GM12878 (cell line): ENCODE measurements around the gene KIF2A. TPM values are rescaled to one million over a fixed set of nuclear protein-coding genes. Genes with fewer than 3 reads are reported as not detected.

Source experiments
- ASH2L ChIP-seq: fragments of 300-600, 200-600 bp; sonication (generic); IDR thresholded peaks from 2 replicates; pipeline ENCODE4 v1.6.1; 2017; ENCODE audit warnings: low read depth, mild to moderate bottlenecking, borderline replicate concordance
- BACH1 ChIP-seq: fragments of 450-650 bp; IDR thresholded peaks from 2 replicates; pipeline ENCODE4 v1.6.1; 2017; ENCODE audit warnings: mild to moderate bottlenecking, borderline replicate concordance
- BMI1 ChIP-seq: fragments of 450-650 bp; IDR thresholded peaks from 2 replicates; pipeline ENCODE4 v1.6.1; 2016; ENCODE audit warnings: mild to moderate bottlenecking, moderate library complexity, borderline replicate concordance
- E2F8 ChIP-seq: fragments of 450-650 bp; IDR thresholded peaks from 2 replicates; pipeline ENCODE4 v1.6.1; 2018; ENCODE audit warnings: mild to moderate bottlenecking, low read depth, moderate library complexity; ENCODE audit not compliant: partially characterized antibody
- IRF5 ChIP-seq: fragments of 450-650 bp; IDR thresholded peaks from 2 replicates; pipeline ENCODE4 v1.6.1; 2017; ENCODE audit warnings: borderline replicate concordance
- JUNB ChIP-seq: IDR thresholded peaks from 2 replicates; pipeline ENCODE4 v1.6.1; 2016; ENCODE audit warnings: antibody characterized with exemption, mild to moderate bottlenecking
- JUND ChIP-seq: IDR thresholded peaks from 2 replicates; pipeline ENCODE4 v1.6.1; 2012; ENCODE audit warnings: low read depth, mild to moderate bottlenecking, low read length, improper control_type of control experiment, moderate library complexity
- KAT2A ChIP-seq: conservative IDR thresholded peaks from 2 replicates; pipeline ENCODE4 v1.6.1; 2011; ENCODE audit warnings: low read depth, low read length; ENCODE audit not compliant: control insufficient read depth
- KDM1A ChIP-seq: fragments of 200-600 bp; sonication (generic); IDR thresholded peaks from 2 replicates; pipeline ENCODE4 v1.6.1; 2016; ENCODE audit warnings: borderline replicate concordance
- NKRF ChIP-seq: fragments of 450-650 bp; conservative IDR thresholded peaks from 2 replicates; pipeline ENCODE4 v1.6.1; 2017; ENCODE audit warnings: mild to moderate bottlenecking, moderate library complexity
- PRDM15 ChIP-seq: fragments of 450-650 bp; formaldehyde crosslinking; IDR thresholded peaks from 2 replicates; pipeline ENCODE4 v1.4.0; 2020; ENCODE audit warnings: mild to moderate bottlenecking, moderate library complexity
- RAD51 ChIP-seq: fragments of 450-650 bp; IDR thresholded peaks from 2 replicates; pipeline ENCODE4 v1.6.1; 2016; ENCODE audit warnings: moderate library complexity, mild to moderate bottlenecking, inconsistent platforms
- SKIL ChIP-seq: fragments of 450-650 bp; IDR thresholded peaks from 2 replicates; pipeline ENCODE4 v1.6.1; 2017; ENCODE audit warnings: mild to moderate bottlenecking, low read depth, inconsistent platforms; ENCODE audit not compliant: poor library complexity, severe bottlenecking
- SMAD1 ChIP-seq: fragments of 450-650 bp; IDR thresholded peaks from 2 replicates; pipeline ENCODE4 v1.6.1; 2018; ENCODE audit warnings: mild to moderate bottlenecking, low read depth; ENCODE audit not compliant: partially characterized antibody
- polyA plus RNA-seq, 11 experiments: library from polyadenylated mRNA; depleted of rRNA in 4 of 11; unstranded in 6 of 11; stranded (reverse) in 5 of 11; fragments of >200 nt; fragmentation: Nextera tagmentation in 4 of 11; fragmentation: Illumina TruSeq in 1 of 11; extraction: Ambion mirVana in 4 of 11; extraction: Trizol in 1 of 11; gene quantifications; 1 replicate in 1 of 11; 2 replicates in 10 of 11; pipeline versions ENCODE4 v1.2.1 to v1.2.3, GENCODE V29; 2011 to 2016; ENCODE audit warnings: inconsistent platforms in 2 of 11, missing spikeins in 2 of 11, low read depth in 1 of 11
- total RNA-seq, 4 experiments: library from RNA; depleted of rRNA in 3 of 4; stranded (reverse); fragments of >200 nt in 3 of 4; fragmentation: Illumina TruSeq in 1 of 4; extraction: Trizol in 1 of 4; gene quantifications; 2 replicates each; pipeline versions ENCODE4 v1.2.1 to v1.2.3, GENCODE V29; 2013 to 2021

Gene KIF2A
- total and polyA plus RNA-seq, 10 of the 15 experiments (the other 5 are each of a cell fraction or from before 2014, with no cell fraction given) = 35.9 to 124 (median 80.1) TPM

- TF ChIP-seq SKIL (peak; percentile 14), KAT2A (no peak), SMAD1 (no peak), BMI1 (peak; percentile 99), IRF5 (no peak), RAD51 (no peak), JUND (no peak), NKRF (peak; percentile 94), ASH2L (peak; percentile 93; the same call in 1 of the 2 replicates), KDM1A (no peak), PRDM15 (CRISPR knock-in tag) (no peak), JUNB (no peak), BACH1 (peak; percentile 70), E2F8 (peak; percentile 96)
Measured at GRCh38 chr5:62412549-62413329, 106.7 kb downstream of the KIF2A start, which contains the start of gene IPO11 (continued).
